GM12874 (cell line): Measurements from ENCODE around the gene UTP4.
A peak's percentile ranks its signal among the peaks of the same experiment; 100 is the strongest.

Source experiments
- CTCF ChIP-seq: IDR thresholded peaks from 2 replicates; pipeline ENCODE4 v1.5.1; 2011; ENCODE audit warnings: low read depth, mild to moderate bottlenecking, control low read depth, low read length, moderate library complexity; ENCODE audit not compliant: insufficient read depth

UTP4 gene

GRCh38 chr16:69093974-69094373 lies 38.5 kb upstream of the UTP4 start:
- TF ChIP-seq CTCF: no peak

GRCh38 chr16:69094501-69094900 lies 37.9 kb upstream of the UTP4 start:
- TF ChIP-seq CTCF: no peak

- no peak for TF ChIP-seq CTCF
Measured at GRCh38 chr16:69095193-69095592, 37.3 kb upstream of the UTP4 start.

- no peak for TF ChIP-seq CTCF
Measured at GRCh38 chr16:69100071-69100691, 32.3 kb upstream of the UTP4 start.

- peak; percentile 28; the same call in 1 of the 2 replicates for TF ChIP-seq CTCF
Measured at GRCh38 chr16:69105501-69106361, 26.7 kb upstream of the UTP4 start, which contains the start of gene HAS3. TSS of gene HAS3 (plus strand) at chr16:69105653. CDS start at chr16:69109396, 3,743 bp downstream.

GRCh38 chr16:69106491-69107315 lies 25.7 kb upstream of the UTP4 start:
- TF ChIP-seq CTCF: no peak
